ENCODE data around the gene MRPS6. TPM values are rescaled to one million over a fixed set of nuclear protein-coding genes. Genes with fewer than 3 reads are reported as not detected.

The MRPS6 gene
- total RNA-seq, 2 donors from 2014 or later = 221 to 282 TPM

GRCh38 chr21:34126691-34127090 lies 53.3 kb downstream of the MRPS6 start:
- Histone ChIP-seq H3K27me3 (ENCODE audit: control insufficient read depth, insufficient read depth, low read length, poor library complexity, severe bottlenecking) (no peaks in the 10 kb centered on the region), H3K9ac (ENCODE audit: extremely low read depth, low read length, poor library complexity, severe bottlenecking) (no peak overlapping the region), H3K4me3 (ENCODE audit: low read length) (no peak overlapping the region), H3K27ac (ENCODE audit: low read depth, low read length) (peak overlapping the region; percentile 55), H3K9me3 (ENCODE audit: control insufficient read depth, low read length) (no peaks in the 10 kb centered on the region), H3K36me3 (ENCODE audit: control insufficient read depth, insufficient read depth, low read length) (peaks cover 95% of the 10 kb centered on the region), H3K4me1 (ENCODE audit: control insufficient read depth, insufficient read depth, low read length) (peaks cover 13% of the 10 kb centered on the region)
- Mint-ChIP-seq H3K27me3 (ENCODE audit: insufficient read depth) (no peaks in the 10 kb centered on the region), H3K4me1 (peaks cover 44% of the 10 kb centered on the region), H3K4me3 (no peak overlapping the region), H3K27ac (no peak overlapping the region), H3K36me3 (ENCODE audit: low read depth) (peaks cover 62% of the 10 kb centered on the region), H3K9me3 (no peaks in the 10 kb centered on the region)
- no peak for TF ChIP-seq CTCF (conservative IDR thresholded peaks at IDR 0.05)
- DNase-seq = no peak
- 85 to 96% methylated on average over 4 to 5 of the region's 5 CpGs for WGBS, 2 experiments (ENCODE audit: insufficient coverage in 1 of 2, insufficient read length in 1 of 2)

- H3K4me1 Mint-ChIP-seq = peaks cover 50% of the 10 kb centered on the region
Measured at GRCh38 chr21:34128124-34128523, 54.7 kb downstream of the MRPS6 start.

GRCh38 chr21:34128674-34129038 lies 55.3 kb downstream of the MRPS6 start:
- 83 to 89% methylated on average over 3 of the region's 3 CpGs for WGBS, 2 experiments (ENCODE audit: insufficient coverage in 1 of 2, insufficient read length in 1 of 2)
- H3K4me3 ChIP-seq (ENCODE audit: low read length) = no peak overlapping the region
- Mint-ChIP-seq H3K36me3 (ENCODE audit: low read depth) (peaks cover 70% of the 10 kb centered on the region), H3K4me1 (peaks cover 50% of the 10 kb centered on the region), H3K9me3 (no peaks in the 10 kb centered on the region), H3K27me3 (ENCODE audit: insufficient read depth) (no peaks in the 10 kb centered on the region), H3K4me3 (no peak overlapping the region), H3K27ac (peak overlapping the region; percentile 37)
- TF ChIP-seq CTCF (conservative IDR thresholded peaks at IDR 0.05) = no peak
- H3K9me3 ChIP-seq (ENCODE audit: control insufficient read depth, low read length) = no peaks in the 10 kb centered on the region
- H3K36me3 ChIP-seq (ENCODE audit: control insufficient read depth, insufficient read depth, low read length) = peaks cover 99% of the 10 kb centered on the region
- no peak for DNase-seq
- peaks cover 13% of the 10 kb centered on the region for H3K4me1 ChIP-seq (ENCODE audit: control insufficient read depth, insufficient read depth, low read length)
- no peak overlapping the region for H3K9ac ChIP-seq (ENCODE audit: extremely low read depth, low read length, poor library complexity, severe bottlenecking)
- H3K27ac ChIP-seq (ENCODE audit: low read depth, low read length) = peak overlapping the region; percentile 83
- H3K27me3 ChIP-seq (ENCODE audit: control insufficient read depth, insufficient read depth, low read length, poor library complexity, severe bottlenecking) = no peaks in the 10 kb centered on the region

More at GRCh38 chr21:34128124-34128523, 54.7 kb downstream of the MRPS6 start:
- Mint-ChIP-seq H3K4me3 (no peak overlapping the region), H3K9me3 (no peaks in the 10 kb centered on the region), H3K27ac (no peak overlapping the region), H3K36me3 (ENCODE audit: low read depth) (peaks cover 69% of the 10 kb centered on the region), H3K27me3 (ENCODE audit: insufficient read depth) (no peaks in the 10 kb centered on the region)
- H3K27me3 ChIP-seq (ENCODE audit: control insufficient read depth, insufficient read depth, low read length, poor library complexity, severe bottlenecking) = no peaks in the 10 kb centered on the region
- H3K36me3 ChIP-seq (ENCODE audit: control insufficient read depth, insufficient read depth, low read length) = peaks cover 99% of the 10 kb centered on the region
- no peak overlapping the region for H3K9ac ChIP-seq (ENCODE audit: extremely low read depth, low read length, poor library complexity, severe bottlenecking)
- DNase-seq = peak; percentile 53
- peaks cover 13% of the 10 kb centered on the region for H3K4me1 ChIP-seq (ENCODE audit: control insufficient read depth, insufficient read depth, low read length)
- H3K4me3 ChIP-seq (ENCODE audit: low read length) = no peak overlapping the region
- H3K27ac ChIP-seq (ENCODE audit: low read depth, low read length) = no peak overlapping the region
- WGBS, 2 experiments (ENCODE audit: insufficient coverage in 1 of 2, insufficient read length in 1 of 2) = 80 to 93% methylated on average over 3 to 6 of the region's 6 CpGs
- no peaks in the 10 kb centered on the region for H3K9me3 ChIP-seq (ENCODE audit: control insufficient read depth, low read length)
- no peak for TF ChIP-seq CTCF (conservative IDR thresholded peaks at IDR 0.05)
